OCI-LY7 (cell line): ENCODE results near the gene PARVB. TPM values are rescaled to one million over a fixed set of nuclear protein-coding genes. Genes with fewer than 3 reads are reported as not detected.

Experiments used
- BruUV-seq: library from RNA; stranded (reverse); fragments of 400-500 nt; replicated peaks from 2 replicates; lab custom pipeline; 2021; lab: Mats Ljungman, UMichigan
- CTCF ChIA-PET: fragments of 300-600 bp; sonication (Branson Sonifier 250); formaldehyde crosslinking; loops from one replicate; lab custom pipeline; 2022; ENCODE audit warnings: antibody characterized with exemption; ENCODE audit not compliant: unreplicated experiment; lab: Charles Lee
- POLR2A ChIA-PET: fragments of 300-600 bp; sonication (Branson Sonifier 250); formaldehyde crosslinking; loops from one replicate; lab custom pipeline; 2022; ENCODE audit warnings: antibody characterized with exemption; lab: Charles Lee
- DNase-seq: peaks from one replicate; pipeline ENCODE4 v3.0.0-alpha.2; 2015; ENCODE audit warnings: low spot score
- H2AFZ ChIP-seq: fragments of 200-600 bp; sonication (generic), shearing (Covaris generic); 2 replicates; pipeline ENCODE4 v1.6.1; 2014; ENCODE audit warnings: mild to moderate bottlenecking, antibody characterized with exemption, low read length, moderate library complexity
- H3K27ac ChIP-seq: fragments of 200-600 bp; sonication (generic); 2 replicates; pipeline ENCODE4 v1.5.1; 2014; ENCODE audit warnings: mixed run types, low read depth, mild to moderate bottlenecking, moderate library complexity, low read length, inconsistent platforms; ENCODE audit not compliant: poor library complexity, severe bottlenecking
- H3K36me3 ChIP-seq: fragments of 200-600 bp; sonication (generic); 2 replicates; pipeline ENCODE4 v1.6.1; 2014; ENCODE audit warnings: mild to moderate bottlenecking, antibody characterized with exemption, low read length, moderate library complexity, mixed read lengths; ENCODE audit not compliant: insufficient read depth
- H3K4me1 ChIP-seq: fragments of 200-600 bp; sonication (generic); 2 replicates; pipeline ENCODE4 v1.5.1; 2014; ENCODE audit warnings: mild to moderate bottlenecking, low read length; ENCODE audit not compliant: insufficient read depth, poor library complexity, severe bottlenecking
- H3K4me2 ChIP-seq: fragments of 200-600 bp; sonication (generic); 2 replicates; pipeline ENCODE4 v1.6.1; 2014; ENCODE audit warnings: mild to moderate bottlenecking, low read length
- H3K4me3 ChIP-seq: fragments of 200-600 bp; sonication (generic); 2 replicates; pipeline ENCODE4 v1.5.1; 2014; ENCODE audit warnings: mild to moderate bottlenecking, low read depth, low read length; ENCODE audit not compliant: poor library complexity, severe bottlenecking
- H3K79me2 ChIP-seq: fragments of 200-600 bp; sonication (generic); 2 replicates; pipeline ENCODE4 v1.6.1; 2016; ENCODE audit warnings: low read depth, mild to moderate bottlenecking, low read length, moderate library complexity, mixed read lengths; ENCODE audit not compliant: insufficient read depth
- H3K9me2 ChIP-seq: fragments of 200-600 bp; sonication (generic); 2 replicates; pipeline ENCODE4 v1.6.1; 2016; ENCODE audit warnings: mild to moderate bottlenecking, low read length, mixed read lengths; ENCODE audit not compliant: insufficient read depth
- H3K9me3 ChIP-seq: fragments of 200-600 bp; sonication (generic); 2 replicates; pipeline ENCODE4 v1.6.1; 2014; ENCODE audit warnings: mild to moderate bottlenecking, mixed run types, low read length, mixed read lengths
- H4K20me1 ChIP-seq: fragments of 200-600 bp; sonication (generic); 2 replicates; pipeline ENCODE4 v1.6.1; 2014; ENCODE audit warnings: mild to moderate bottlenecking, antibody characterized with exemption, low read length, moderate library complexity, mixed read lengths; ENCODE audit not compliant: insufficient read depth
- CTCF ChIP-seq: fragments of 200-600 bp; sonication (generic); conservative IDR thresholded peaks from 2 replicates; pipeline ENCODE4 v1.5.1; 2014; ENCODE audit warnings: mild to moderate bottlenecking, antibody characterized with exemption, low read length, moderate library complexity, mixed read lengths
- EZH2phosphoT487 ChIP-seq: fragments of 200-600 bp; sonication (generic); IDR thresholded peaks from 2 replicates; pipeline ENCODE4 v1.6.1; 2018; ENCODE audit warnings: low read depth, borderline replicate concordance, mild to moderate bottlenecking, mixed run types, antibody characterized with exemption, low read length, moderate library complexity, mixed read lengths
- intact Hi-C: fragments of 100-400 bp; cut with micrococcal nuclease; formaldehyde crosslinking; loops from one replicate; pipeline ENCODE4 v1.10.0; 2022; ENCODE audit not compliant: unreplicated experiment
- total RNA-seq, 2 experiments: library from RNA; depleted of rRNA in 1 of 2; stranded (reverse); fragments of >200 nt in 1 of 2; shearing (Covaris generic) in 1 of 2; gene quantifications; 2 replicates each; pipeline ENCODE4 v1.2.3, GENCODE V29; 2014 to 2022

PARVB gene
- total RNA-seq, 2 experiments from 2014 or later: 0.34 TPM; not detected in 1

GRCh38 chr22:44032126-44032730 lies 8.1 kb downstream of the PARVB start:
- intact Hi-C loops: no loop called here
- no TSS peak for BruUV-seq
- Histone ChIP-seq H3K4me1 (peaks cover 4% of the 10 kb centered on the region), H2AFZ (no peak overlapping the region), H3K9me2 (no peaks in the 10 kb centered on the region), H3K4me3 (no peak overlapping the region), H3K27ac (no peak overlapping the region), H3K36me3 (no peaks in the 10 kb centered on the region), H4K20me1 (no peaks in the 10 kb centered on the region), H3K4me2 (no peak overlapping the region), H3K9me3 (no peaks in the 10 kb centered on the region), H3K79me2 (no peaks in the 10 kb centered on the region)
- no peak for DNase-seq
- TF ChIP-seq CTCF (no peak), EZH2phosphoT487 (no peak)
- CTCF ChIA-PET: interaction anchor here (1.1 kb wide), 1 partner anchor 49 kb away, joined by 6 read pairs; no protein-coding TSS in a partner anchor
- POLR2A ChIA-PET: interaction anchor here (0.6 kb wide), 1 partner anchor 782 kb away, joined by 3 read pairs; no protein-coding TSS in a partner anchor

GRCh38 chr22:44033287-44033686 lies 9.2 kb downstream of the PARVB start:
- no peaks in the 10 kb centered on the region for H3K79me2 ChIP-seq
- no TSS peak for BruUV-seq
- POLR2A ChIA-PET: no interaction called here

More at GRCh38 chr22:44033287-44033686, 9.2 kb downstream of the PARVB start:
- no peaks in the 10 kb centered on the region for H3K36me3 ChIP-seq
- no peak overlapping the region for H2AFZ ChIP-seq
- no peak overlapping the region for H3K27ac ChIP-seq
- no peak overlapping the region for H3K4me3 ChIP-seq
- H3K4me2 ChIP-seq: no peak overlapping the region
- TF ChIP-seq CTCF: no peak
- no peak for TF ChIP-seq EZH2phosphoT487
- CTCF ChIA-PET: interaction anchor here (1.1 kb wide), 1 partner anchor 48 kb away, joined by 6 read pairs; no protein-coding TSS in a partner anchor
- H3K9me3 ChIP-seq: no peaks in the 10 kb centered on the region
- H3K4me1 ChIP-seq: no peaks in the 10 kb centered on the region
- H3K9me2 ChIP-seq: no peaks in the 10 kb centered on the region
- DNase-seq: no peak
- no peaks in the 10 kb centered on the region for H4K20me1 ChIP-seq
- intact Hi-C loops: no loop called here
